Retinal pigment epithelial cell (primary cell): ENCODE measurements around the gene SHROOM3.

Experiments used
- DNase-seq: peaks from one replicate; pipeline ENCODE4 v3.0.0-alpha.2; 2010; ENCODE audit warnings: low read depth
- H3K4me3 ChIP-seq: 2 replicates; pipeline ENCODE4 v1.5.1; 2011; ENCODE audit warnings: mild to moderate bottlenecking, low read length, control low read depth, moderate library complexity
- CTCF ChIP-seq: conservative IDR thresholded peaks from 2 replicates; pipeline ENCODE4 v1.5.1; 2011; ENCODE audit warnings: low read depth, low read length, control low read depth, inconsistent platforms

SHROOM3 gene

GRCh38 chr4:76740866-76741662, 306.0 kb downstream of the SHROOM3 start:
- H3K4me3 ChIP-seq, result no peak overlapping the region
- no peak for DNase-seq
- no peak for TF ChIP-seq CTCF

GRCh38 chr4:76741663-76742020, 306.6 kb downstream of the SHROOM3 start:
- TF ChIP-seq CTCF, result no peak
- DNase-seq, result no peak
- H3K4me3 ChIP-seq, result no peak overlapping the region

GRCh38 chr4:76744241-76744921, 309.4 kb downstream of the SHROOM3 start:
- no peak overlapping the region for H3K4me3 ChIP-seq
- no peak for DNase-seq
- TF ChIP-seq CTCF, result no peak

- DNase-seq, result no peak
- TF ChIP-seq CTCF, result no peak
- H3K4me3 ChIP-seq, result no peak overlapping the region
These were observed 310.2 kb downstream of the SHROOM3 start for GRCh38 chr4:76745240-76745639.

GRCh38 chr4:76747563-76747962, 312.5 kb downstream of the SHROOM3 start:
- H3K4me3 ChIP-seq, result no peak overlapping the region
- TF ChIP-seq CTCF, result no peak
- DNase-seq, result no peak

- H3K4me3 ChIP-seq, result no peak overlapping the region
- no peak for DNase-seq
- TF ChIP-seq CTCF, result peak; percentile 36
These were observed 313.6 kb downstream of the SHROOM3 start for GRCh38 chr4:76748649-76749048.

- no peak for DNase-seq
- no peak for TF ChIP-seq CTCF
- no peak overlapping the region for H3K4me3 ChIP-seq
These were observed 314.3 kb downstream of the SHROOM3 start for GRCh38 chr4:76749355-76749754.
